ENCODE data around the gene ZNF860.

Gene ZNF860

DNA sequence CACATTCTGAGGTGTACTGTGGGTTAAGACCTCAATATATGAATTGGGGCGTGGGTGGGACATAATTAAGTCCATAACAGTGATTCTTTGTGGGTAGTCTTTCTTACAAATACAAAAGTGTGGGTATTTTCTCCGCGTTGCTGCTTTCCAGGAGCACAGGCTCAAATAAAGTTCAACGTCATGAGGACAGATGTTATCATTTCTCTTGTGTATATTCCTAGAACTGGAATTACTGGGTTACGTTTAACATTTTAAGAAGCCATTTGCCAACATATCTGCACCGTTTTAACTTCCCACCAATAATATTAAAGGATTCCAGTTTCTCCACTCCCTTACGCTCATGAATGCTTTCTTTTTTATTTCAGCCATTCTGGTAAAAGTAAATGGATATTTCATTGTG lies 39.6 kb downstream of the ZNF860 start:
- H3K9me3 ChIP-seq (ENCODE audit: severe bottlenecking) = no peaks in the 10 kb centered on the region
- DNase-seq = no peak

DNA sequence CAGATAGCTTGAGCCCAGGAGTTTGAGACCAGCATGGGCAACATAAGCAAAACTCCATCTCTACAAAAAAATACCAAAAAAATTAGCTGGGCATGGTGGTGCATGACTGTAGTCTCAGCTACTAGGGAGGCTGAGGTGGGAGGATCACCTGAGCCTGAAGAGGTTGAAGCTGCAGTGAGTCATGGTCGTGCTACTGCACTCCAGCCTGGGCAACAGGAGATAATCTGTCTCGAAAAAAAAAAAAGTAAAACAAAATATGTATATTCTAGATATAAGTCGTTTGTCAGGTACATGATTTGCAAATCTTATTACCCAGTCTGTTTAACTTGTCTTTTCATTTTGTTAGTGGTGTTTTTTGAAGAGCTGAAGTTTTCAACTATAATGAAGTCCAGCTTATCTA lies 40.2 kb downstream of the ZNF860 start:
- no peak overlapping the region for H3K4me3 ChIP-seq (ENCODE audit: low read depth, low read length)
- TF ChIP-seq, protein P1, sequence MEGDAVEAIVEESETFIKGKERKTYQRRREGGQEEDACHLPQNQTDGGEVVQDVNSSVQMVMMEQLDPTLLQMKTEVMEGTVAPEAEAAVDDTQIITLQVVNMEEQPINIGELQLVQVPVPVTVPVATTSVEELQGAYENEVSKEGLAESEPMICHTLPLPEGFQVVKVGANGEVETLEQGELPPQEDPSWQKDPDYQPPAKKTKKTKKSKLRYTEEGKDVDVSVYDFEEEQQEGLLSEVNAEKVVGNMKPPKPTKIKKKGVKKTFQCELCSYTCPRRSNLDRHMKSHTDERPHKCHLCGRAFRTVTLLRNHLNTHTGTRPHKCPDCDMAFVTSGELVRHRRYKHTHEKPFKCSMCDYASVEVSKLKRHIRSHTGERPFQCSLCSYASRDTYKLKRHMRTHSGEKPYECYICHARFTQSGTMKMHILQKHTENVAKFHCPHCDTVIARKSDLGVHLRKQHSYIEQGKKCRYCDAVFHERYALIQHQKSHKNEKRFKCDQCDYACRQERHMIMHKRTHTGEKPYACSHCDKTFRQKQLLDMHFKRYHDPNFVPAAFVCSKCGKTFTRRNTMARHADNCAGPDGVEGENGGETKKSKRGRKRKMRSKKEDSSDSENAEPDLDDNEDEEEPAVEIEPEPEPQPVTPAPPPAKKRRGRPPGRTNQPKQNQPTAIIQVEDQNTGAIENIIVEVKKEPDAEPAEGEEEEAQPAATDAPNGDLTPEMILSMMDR (IDR thresholded peaks at IDR 0.05; ENCODE audit: low read depth, low read length) = no peak

More for the DNA sequence above, 39.6 kb downstream of the ZNF860 start:
- TF ChIP-seq, protein P1 (IDR thresholded peaks at IDR 0.05; ENCODE audit: low read depth, low read length) = no peak
- Histone ChIP-seq H3K27ac (no peak overlapping the region), H3K4me3 (ENCODE audit: low read depth, low read length) (no peak overlapping the region), H3K27me3 (ENCODE audit: insufficient read depth, low read depth, severe bottlenecking) (no peaks in the 10 kb centered on the region), H3K36me3 (no peaks in the 10 kb centered on the region)

GRCh38 chr3:32022947-32023346 lies 41.4 kb downstream of the ZNF860 start:
- Histone ChIP-seq H3K9me3 (ENCODE audit: severe bottlenecking) (no peaks in the 10 kb centered on the region), H3K27ac (no peak overlapping the region), H3K36me3 (no peaks in the 10 kb centered on the region), H3K4me3 (ENCODE audit: low read depth, low read length) (no peak overlapping the region), H3K27me3 (ENCODE audit: insufficient read depth, low read depth, severe bottlenecking) (no peaks in the 10 kb centered on the region)
- TF ChIP-seq, protein P1 (IDR thresholded peaks at IDR 0.05; ENCODE audit: low read depth, low read length) = no peak
- DNase-seq = no peak

More for the DNA sequence above, 40.2 kb downstream of the ZNF860 start:
- no peaks in the 10 kb centered on the region for H3K36me3 ChIP-seq
- H3K27ac ChIP-seq = no peak overlapping the region
- H3K27me3 ChIP-seq (ENCODE audit: insufficient read depth, low read depth, severe bottlenecking) = no peaks in the 10 kb centered on the region
- no peaks in the 10 kb centered on the region for H3K9me3 ChIP-seq (ENCODE audit: severe bottlenecking)
- no peak for DNase-seq

DNA sequence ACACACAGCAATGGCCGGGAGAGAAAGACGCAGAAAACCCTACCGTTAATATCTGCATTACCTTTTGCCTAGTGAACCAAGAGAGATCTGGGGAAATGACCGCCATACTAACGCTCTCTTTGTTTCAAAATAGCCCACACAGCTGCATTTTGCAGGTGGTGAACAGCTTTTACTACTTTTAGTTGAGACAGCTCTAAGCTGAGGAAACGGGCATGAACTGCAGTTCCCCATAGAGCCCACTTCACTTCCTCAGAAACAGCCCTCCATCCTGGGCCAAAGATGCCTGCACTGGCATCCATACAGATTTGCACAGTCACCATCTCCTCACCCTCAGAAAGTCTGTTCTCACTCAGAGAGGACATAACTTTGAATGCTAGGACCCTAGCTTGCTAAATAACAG lies 45.0 kb downstream of the ZNF860 start:
- DNase-seq = no peak
- H3K27me3 ChIP-seq (ENCODE audit: insufficient read depth, low read depth, severe bottlenecking) = no peaks in the 10 kb centered on the region
- no peaks in the 10 kb centered on the region for H3K36me3 ChIP-seq
- TF ChIP-seq, protein P1 (IDR thresholded peaks at IDR 0.05; ENCODE audit: low read depth, low read length) = no peak
- H3K4me3 ChIP-seq (ENCODE audit: low read depth, low read length) = no peak overlapping the region
- H3K27ac ChIP-seq = no peak overlapping the region
- H3K9me3 ChIP-seq (ENCODE audit: severe bottlenecking) = no peaks in the 10 kb centered on the region

- Histone ChIP-seq H3K27ac (no peak overlapping the region), H3K36me3 (no peaks in the 10 kb centered on the region), H3K27me3 (ENCODE audit: insufficient read depth, low read depth, severe bottlenecking) (no peaks in the 10 kb centered on the region), H3K9me3 (ENCODE audit: severe bottlenecking) (no peaks in the 10 kb centered on the region), H3K4me3 (ENCODE audit: low read depth, low read length) (no peak overlapping the region)
- TF ChIP-seq, protein P1 (IDR thresholded peaks at IDR 0.05; ENCODE audit: low read depth, low read length) = no peak
- DNase-seq = no peak
These were observed 56.4 kb downstream of the ZNF860 start for GRCh38 chr3:32037932-32038267.

DNA sequence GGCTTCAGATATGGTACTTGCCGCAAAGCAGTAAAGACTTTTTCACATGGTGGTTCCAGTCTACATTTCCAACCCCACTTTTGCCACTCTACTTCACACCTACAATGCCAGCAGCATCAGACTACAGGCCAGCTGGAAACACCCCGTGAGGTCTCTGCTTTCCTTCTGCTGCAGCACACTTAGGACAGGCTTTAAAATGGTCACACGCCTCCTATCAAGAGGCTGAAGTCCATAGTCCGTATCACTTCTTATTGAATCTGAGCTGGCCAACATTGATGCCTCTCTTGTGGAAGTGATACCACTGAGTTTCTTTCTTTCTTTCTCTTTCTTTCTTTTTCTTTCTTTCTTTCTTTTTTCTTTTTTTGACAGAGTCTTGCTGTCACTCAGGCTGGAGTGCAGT lies 59.8 kb downstream of the ZNF860 start:
- no peak overlapping the region for H3K27ac ChIP-seq
- no peak for DNase-seq

More for the DNA sequence above, 59.8 kb downstream of the ZNF860 start:
- Histone ChIP-seq H3K27me3 (ENCODE audit: insufficient read depth, low read depth, severe bottlenecking) (no peaks in the 10 kb centered on the region), H3K36me3 (no peaks in the 10 kb centered on the region), H3K9me3 (ENCODE audit: severe bottlenecking) (peaks cover 3% of the 10 kb centered on the region), H3K4me3 (ENCODE audit: low read depth, low read length) (no peak overlapping the region)
- TF ChIP-seq, protein P1 (IDR thresholded peaks at IDR 0.05; ENCODE audit: low read depth, low read length) = no peak

All from WERI-Rb-1 (cell line).